HG03558 (cell line): ENCODE results near the gene ATF6.
"Not testable (repeated sequence)": the region's sequence is repeated elsewhere in the genome, so short reads cannot be mapped to it uniquely, and the experiment has no call there.

ENCODE experiments used
- ATAC-seq: cut with Tn5 transposase; IDR thresholded peaks from one replicate; pipeline ENCODE4 v1.9.1; 2021; ENCODE audit warnings: moderate number of reproducible peaks; ENCODE audit not compliant: unreplicated experiment; ENCODE audit errors: extremely low read depth

ATF6 gene

DNA sequence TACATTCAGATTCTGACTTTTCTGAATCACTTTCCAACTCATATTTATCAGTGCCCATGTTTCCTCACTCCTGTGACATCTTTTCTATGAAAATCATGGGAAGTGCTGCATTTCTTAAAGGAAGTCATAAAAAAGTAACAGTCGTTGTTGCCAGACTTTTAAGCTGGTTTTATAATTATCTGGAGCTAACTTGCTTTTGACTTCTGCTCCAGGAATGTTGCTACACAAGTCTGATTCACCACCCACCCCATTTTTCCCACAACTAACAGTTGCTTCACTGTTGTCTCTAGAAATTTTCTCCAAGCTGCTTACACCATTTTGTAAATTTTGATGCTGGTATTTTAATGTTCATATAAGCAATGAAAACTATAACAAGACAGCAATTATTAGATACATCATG, 32.6 kb upstream of the ATF6 start:
- no peak for ATAC-seq

DNA sequence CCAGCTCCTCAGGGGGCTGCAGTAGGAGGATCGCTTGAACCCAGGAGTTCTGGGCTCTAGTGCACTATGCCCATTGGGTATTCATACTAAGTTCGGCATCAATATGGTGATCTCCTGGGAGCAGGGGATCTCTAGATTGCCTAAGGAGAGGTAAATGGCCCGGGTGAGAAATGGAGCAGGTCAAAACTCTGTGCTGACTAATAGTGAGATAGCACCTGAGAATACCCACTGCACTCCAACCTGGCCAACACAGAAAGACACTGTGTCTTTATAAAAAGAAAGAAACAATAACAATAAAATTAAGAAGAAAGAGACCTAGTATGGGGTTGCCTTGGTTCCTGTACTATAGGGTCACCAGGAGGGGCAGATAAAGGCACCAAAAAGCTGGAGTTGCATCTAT, 30.3 kb upstream of the ATF6 start:
- ATAC-seq = no peak

DNA sequence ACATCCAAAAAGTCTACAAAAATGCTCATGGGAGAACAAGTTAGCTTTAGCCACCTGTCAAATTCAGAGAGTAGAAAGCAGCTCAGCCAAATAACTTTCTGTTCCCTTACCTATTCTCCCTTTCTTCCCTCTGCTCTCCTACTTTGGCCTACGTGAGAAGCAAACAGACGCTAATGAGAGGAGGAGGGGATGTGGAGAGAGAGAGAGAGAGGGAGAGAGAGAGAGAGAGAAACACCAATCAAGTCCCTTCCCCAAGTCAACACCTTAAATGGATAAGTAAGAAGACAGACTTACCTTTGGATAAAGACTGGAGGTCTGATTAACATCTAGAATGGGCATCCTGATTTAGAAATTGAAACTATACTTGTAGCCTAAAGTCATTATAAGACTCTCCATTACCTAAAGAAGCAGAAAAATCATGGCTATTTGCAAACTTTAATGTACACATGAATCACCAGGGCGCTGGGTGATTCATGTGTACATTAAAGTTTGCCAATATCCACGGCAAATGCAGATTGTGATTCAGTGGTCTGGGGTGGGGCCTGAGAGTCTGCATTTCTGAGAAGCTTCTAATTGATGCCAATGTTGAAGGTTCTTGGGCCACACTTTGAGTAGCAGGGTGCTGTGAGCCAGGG, 29.7 kb upstream of the ATF6 start:
- no peak for ATAC-seq

DNA sequence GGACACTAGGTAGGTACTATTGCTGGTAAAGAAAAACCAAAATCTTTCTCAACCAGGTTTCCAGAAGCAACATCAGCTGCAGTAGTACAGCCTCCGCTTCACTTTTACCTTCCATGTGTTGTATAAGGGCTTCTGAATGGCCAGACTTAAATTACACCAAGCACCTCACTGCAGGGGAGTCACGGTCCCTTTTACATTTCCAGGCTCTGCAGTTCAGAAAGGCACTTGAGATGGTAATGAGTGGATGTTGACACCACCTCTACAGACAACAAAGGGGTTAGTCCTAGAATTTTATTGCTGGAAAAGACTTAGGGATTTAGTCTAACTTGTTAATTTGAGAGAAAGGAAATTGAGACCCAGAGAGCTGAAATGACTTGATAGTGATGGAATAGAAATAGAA, 28.5 kb upstream of the ATF6 start:
- no peak for ATAC-seq

DNA sequence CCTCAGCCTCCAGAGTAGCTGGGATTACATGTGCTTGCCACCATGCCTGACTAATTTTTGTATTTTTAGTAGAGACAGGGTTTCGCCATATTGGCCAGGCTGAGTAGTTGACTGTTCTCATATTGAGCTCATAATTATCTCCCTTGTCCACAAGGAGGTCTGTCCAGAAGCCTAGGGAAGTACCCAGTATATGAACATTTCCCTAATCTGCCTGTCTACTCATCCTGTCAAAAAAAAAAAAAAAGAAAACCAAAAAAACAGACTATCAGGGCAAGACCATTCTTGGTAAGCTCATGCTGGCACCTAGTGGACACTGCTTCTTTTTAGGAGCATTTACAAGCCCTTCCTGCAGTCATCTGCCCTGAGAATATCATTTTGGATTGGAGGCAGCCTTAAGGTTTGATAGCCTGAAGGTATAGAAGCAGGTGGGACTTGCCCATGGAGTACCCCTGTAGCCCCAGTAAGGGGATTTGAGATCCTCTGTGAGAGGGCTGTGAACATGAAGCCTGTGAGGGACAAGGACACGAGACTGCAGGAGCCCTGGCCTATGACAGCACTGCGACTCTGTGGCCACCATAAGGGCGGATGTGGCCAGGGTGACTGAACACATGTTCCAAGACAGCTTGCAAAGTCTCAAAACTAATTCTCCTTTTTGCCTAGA, 27.4 kb upstream of the ATF6 start:
- ATAC-seq = peak; percentile 37

DNA sequence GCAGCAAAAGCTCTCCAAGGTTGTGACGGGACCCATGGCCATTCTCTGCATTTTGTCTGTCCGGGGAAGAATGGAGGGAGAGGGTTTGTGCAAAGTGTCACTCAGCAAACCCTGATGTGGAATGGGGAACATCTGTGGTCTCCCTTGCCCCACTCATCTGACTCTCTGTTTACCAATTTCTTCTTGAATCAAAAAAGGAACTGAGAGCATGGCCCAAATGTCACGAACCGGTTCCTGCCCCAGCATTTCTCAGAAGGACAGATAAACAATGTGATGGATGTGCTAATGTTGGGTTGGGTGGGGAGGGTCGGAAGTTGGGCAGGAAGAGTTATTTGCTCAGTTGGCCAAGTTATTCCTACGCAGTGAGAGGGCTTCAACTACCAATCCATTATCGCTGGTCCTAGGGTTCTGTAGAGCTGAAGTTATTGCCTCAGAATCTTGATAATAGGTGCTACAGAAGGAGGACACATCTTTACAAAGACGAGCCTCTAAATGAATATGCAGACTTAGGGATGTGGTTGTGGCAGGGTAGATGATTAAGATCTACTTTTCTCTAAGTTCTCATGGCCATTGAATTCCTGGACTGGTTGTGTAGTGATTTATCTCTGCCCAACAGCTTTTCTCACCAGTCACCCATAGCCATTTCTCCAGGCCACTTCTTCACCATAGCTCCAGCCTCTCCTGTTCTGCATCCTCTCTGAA, 26.1 kb upstream of the ATF6 start:
- no peak for ATAC-seq

DNA sequence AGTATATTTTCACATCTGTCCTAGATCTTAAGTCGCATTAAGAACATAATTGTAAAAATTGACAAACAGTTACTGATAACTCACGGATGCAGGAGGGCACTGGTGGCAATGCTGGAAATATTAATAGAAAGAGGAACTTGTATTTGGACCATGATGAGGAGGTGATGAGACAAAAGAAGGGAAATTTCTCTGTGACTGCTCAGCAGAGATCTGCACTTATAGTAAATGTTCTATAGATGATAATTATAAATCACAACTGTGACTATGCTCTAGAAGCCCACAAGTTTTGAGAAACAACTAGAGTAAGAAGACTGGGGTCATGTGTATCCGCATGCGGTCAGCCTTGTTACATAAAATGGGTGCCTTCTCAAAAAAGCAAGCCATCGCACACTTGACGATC, 25.2 kb upstream of the ATF6 start:
- no peak for ATAC-seq

DNA sequence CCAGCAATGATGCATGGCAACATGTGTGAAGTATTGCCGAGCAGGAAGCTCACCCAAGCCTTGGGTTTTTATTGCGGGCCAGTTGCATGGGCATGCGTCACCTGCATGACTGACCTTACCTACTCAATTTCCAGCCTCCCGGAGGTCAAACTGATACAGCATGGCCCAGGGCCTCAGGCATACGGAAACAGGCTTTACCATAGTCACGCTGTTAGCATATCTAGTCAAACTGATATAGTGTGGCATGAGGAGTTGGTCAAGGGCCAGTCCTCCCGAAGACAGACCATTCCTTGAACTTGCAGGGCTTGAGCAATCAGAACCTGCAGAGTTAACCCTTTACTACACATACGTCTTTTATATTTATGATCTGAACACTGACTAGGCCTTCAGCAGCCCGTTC, 22.9 kb upstream of the ATF6 start:
- no peak for ATAC-seq

DNA sequence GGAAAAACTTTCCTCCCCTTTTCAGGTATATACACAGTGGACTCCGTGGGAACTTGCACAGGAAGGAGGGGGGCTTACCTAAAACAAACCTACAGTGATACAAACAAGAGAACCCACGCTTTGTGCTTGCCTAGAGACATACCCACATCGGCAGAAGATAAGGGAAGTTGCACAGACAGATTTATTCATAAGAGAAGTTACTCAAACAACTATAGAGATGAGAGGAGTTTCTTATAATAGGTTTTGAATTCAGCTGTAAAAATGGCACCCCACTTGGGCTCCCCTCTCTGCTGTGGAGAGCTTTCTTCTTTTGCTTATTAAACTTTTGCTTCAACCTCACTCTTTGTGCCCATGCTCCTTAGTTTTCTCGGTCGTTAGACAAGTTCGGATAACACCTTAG, 18.3 kb upstream of the ATF6 start:
- ATAC-seq = no peak

DNA sequence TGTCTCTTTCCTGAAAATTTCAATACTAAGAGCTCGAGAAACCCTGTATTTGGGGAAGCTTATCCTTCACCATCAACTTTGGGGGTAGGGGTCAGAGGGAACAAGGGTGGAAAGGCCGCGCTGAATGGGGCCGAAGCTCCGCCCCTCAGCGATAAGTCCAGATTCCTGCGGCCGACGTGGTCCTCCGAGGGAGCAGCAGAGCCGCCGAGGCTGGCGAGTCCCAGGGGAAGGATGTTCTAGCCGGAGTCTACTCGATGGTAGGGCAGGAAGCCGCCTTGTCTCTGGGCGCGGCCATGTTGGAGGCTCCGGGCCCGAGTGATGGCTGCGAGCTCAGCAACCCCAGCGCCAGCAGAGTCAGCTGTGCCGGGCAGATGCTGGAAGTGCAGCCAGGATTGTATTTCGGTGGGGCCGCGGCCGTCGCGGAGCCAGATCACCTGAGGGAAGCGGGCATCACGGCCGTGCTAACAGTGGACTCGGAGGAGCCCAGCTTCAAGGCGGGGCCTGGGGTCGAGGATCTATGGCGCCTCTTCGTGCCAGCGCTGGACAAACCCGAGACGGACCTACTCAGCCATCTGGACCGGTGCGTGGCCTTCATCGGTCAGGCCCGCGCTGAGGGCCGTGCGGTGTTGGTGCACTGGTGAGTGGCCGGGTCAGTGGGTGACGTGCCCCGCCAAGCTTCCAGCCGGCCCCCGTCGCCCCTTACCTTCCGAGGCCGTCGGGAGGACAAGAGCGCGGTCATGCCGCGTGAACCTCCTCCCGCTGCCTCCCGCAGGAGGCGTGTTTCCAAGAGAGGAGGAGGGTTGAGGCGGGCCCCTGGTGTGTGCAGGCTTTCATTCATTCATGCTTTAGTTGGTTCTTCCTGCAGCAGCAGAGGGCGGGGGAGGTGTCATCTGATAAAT, 16.4 kb upstream of the ATF6 start, which contains the start of gene DUSP12:
Gene DUSP12 (plus strand): TSS at position 278 of the 899 bp plus-strand sequence. CDS start 16 bp downstream, at position 294.
- ATAC-seq = peak; percentile 85

DNA sequence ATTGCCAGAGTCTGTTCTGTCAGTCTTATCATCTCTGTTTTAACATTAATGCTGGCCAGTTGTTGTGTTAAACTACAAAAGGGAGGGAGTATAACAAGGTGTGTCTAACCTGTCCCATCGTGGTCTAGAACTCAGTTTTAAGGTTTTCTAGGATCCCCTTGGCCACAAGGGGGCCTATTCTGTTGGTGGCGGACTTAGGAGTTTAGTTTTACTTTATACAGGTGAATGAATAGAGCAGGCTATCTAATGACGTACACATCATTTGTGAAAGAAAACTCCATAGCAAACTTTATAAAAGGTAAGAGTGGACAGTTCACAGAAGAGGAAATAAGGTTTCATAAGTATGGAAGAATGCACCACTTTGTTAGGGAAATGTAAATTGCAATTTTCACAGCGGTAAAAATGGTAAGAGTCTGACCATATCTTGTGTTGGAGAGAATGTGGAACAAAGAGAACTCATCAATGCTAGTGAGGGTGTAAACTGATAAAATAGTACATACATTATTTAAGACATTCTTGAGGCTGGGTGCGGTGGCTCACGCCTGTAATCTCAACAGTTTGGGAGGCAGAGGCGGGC, 2.5 kb upstream of the ATF6 start:
- ATAC-seq = no peak

DNA sequence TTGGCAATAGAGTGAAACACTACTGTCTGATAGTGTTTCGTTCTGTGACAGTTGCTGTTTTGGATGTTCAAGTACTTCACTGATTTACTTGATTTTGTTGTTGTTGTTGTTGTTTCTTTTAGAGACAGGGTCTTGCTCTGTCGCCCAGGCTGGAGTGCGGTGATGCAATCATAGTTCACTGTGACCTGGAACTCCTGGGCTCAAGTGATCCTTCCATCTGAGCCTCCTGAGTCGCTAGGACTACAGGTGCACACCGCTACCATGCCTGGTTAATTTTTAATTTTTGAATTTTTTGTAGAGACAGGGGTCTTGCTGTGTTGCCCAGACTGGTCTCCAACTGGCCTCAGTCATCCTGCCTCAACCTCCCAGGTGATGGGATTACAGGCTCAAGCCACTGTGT, 2.3 kb downstream of the ATF6 start:
- ATAC-seq = no peak

DNA sequence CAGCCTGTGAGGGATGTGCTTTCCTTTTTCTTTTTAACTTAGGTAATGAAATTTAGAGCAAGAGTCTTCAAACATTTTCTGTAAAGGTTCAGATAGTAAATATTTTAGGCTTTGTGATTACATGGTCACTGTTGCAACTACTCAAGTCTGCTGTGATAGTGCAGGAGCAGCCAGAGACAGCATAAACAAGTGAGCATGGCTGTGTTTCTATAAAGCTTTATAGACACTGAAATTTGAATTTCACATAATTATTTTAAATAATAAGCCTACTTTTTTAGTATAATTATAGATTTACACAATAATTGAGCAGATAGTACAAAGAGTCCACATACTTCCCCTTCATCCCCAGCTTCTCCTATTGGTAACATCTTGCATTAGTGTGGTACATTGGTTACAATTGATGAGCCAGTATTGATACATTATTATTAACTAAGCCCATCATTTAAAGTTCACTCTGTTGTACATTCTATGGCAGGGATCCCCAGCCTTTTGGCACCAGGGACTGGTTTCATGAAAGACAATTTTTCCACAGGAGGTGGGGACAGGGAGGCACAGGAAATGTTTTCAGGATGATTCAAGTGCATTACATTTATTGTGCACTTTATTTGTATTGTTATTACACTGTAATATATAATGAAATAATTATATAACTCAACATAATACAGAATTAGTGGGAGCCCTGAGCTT, 3.0 kb downstream of the ATF6 start:
- ATAC-seq = no peak

DNA sequence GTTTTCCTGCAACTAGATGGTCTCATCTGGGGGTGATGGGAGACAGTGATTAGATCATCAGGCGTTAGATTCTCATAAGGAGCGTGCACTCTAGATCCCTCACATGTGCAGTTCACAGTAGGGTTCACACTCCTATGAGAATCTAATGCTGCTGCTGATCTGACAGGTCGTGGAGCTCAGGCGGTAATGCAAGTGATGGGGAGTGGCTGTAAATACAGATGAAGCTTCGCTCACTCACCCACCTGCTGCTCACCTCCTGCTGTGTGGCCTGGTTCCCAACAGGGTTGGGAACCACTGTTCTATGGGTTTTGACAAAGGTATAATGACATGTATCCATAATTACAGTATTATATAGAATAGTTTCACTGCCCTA, 3.5 kb downstream of the ATF6 start:
- ATAC-seq = not testable (repeated sequence)

DNA sequence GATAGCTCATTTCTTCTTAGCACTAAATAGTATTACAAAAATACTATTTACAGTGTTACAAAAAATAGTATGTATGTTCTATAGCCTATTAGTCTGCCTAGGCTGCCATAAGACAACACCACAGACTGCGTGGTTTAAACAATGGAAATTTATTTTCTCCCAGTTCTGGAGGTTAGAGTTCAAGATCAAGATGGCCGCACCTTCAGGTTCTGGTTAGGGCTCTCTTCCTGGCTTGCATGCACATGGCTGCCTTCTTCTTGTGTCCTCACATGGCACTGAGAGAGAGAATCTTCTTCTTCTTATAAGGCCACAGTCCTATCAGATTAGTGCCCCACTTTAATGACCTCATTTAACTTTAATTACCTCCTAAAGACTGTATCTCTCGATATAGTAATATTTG, 4.1 kb downstream of the ATF6 start:
- no peak for ATAC-seq

DNA sequence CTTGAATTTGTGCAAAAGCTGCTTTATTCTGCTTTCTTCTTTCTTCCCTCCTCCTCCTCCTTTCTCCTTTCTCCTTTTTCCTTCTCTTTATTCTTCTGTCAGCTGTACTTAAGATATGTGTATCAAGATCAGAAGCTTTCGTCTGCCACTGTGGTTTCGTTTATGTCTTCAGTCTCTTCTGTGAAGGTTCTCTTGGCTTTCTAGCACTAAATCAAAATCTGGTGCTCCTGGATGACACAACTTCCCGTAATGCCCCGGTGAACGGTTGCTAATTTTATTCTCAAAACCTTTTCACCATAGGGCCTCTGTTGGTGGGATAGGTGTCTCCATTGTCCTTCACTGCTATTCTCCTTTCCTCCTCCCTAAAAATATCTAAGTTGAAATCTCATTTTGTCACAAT, 5.0 kb downstream of the ATF6 start:
- no peak for ATAC-seq

DNA sequence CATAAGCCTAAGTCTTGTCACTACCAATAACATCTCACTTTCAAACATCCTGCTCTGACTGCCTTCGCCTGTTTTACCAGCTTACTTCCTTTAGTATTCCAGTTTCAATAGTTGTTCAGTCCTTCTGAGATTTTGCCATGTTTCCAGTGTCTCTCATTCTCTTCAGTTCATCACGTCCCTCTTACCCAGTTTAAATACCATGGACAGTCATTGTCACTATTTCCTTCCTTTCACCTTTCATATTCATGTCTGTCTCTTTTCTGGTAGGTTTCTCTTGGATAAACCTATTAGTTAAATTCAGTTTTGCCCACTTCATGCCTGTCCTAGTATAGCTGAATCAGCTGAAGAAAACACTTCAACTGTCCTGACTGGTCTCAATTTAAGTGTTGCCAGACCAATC, 5.9 kb downstream of the ATF6 start:
- ATAC-seq = no peak

DNA sequence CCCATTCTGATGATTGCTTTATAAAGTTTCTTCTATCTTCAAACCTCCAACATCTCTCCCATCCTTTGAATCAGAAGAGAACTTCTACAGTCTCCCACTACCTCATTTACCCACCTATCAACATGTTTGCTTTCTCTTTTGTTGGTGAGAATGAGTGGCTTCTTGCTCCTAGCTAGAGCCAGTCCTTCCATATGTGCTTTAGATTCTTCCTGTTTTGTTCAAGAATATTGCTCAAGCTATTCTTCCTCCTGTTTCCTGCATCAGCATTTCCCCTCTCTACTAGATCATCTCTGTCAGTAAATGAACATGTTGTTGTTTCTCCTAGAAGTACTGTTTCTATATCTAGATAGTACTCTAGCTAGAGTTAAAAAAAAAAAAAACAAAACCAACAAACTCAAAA, 6.3 kb downstream of the ATF6 start:
- ATAC-seq = no peak

DNA sequence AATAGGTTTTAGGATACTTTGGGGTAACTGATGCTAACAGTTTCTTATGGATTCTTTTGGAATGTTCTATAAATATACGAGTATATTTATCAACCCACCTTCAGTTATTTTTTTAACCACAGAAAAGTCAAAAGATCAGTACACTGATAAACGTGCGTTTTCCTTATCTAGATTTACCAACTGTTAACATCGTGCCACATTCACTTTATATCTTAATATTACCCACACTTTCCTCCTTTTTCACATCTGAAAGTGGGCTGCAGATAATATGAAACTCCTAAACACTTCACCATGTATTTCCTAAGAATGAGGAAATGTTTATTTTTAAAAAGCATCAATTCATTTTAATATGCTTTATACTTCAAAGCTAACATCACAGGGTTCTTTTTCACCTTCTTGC, 7.7 kb downstream of the ATF6 start:
- no peak for ATAC-seq

DNA sequence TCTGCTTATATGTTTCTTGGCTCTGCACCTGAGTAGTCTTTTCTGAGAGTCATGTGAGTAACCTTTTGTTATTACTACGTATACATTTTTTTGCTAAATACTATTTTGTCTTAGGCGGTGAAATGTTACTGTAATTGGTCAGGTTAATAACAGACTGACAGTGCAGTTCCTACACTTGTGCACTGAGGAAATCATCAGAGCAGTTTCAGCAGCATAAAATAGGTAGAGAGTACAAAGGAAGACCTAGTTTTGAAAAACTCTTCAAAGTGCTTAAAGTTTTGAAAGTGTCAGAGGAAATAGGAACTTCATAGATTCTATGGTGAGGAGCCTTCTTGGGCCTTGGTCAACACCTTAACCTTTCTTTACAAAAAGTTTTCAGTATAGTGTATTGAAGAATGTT, 11.1 kb downstream of the ATF6 start:
- ATAC-seq = no peak
